Airway epithelial cell (primary cell): ENCODE data around the gene FAM25C. TPM values are rescaled to one million over a fixed set of nuclear protein-coding genes. Genes with fewer than 3 reads are reported as not detected.

Experiments used
- total RNA-seq: library from RNA; depleted of rRNA; stranded (reverse); fragments of >200 nt; gene quantifications from 2 replicates; pipeline ENCODE4 v1.2.3, GENCODE V29; 2015

Gene FAM25C
- 8.0 and 9.6 TPM in 2 replicates for total RNA-seq

GRCh38 chr10:47999691-48000090 lies at the start of gene FAM25C:
Gene FAM25C, minus strand, starts transcription at chr10:47999791. Its CDS starts 26 bp downstream, at chr10:47999765.

Other genes starting within 250 kb of the FAM25C start
- gene SYT15B, start 236.2 kb downstream of the FAM25C start, total RNA-seq, result under 0.01 TPM in 1 of 2 replicates, not detected in the other
- 0.07 TPM in 1 of 2 replicates, not detected in the other for gene NPY4R2, start 81.1 kb downstream of the FAM25C start, total RNA-seq